Activated naive CD8-positive, alpha-beta T cell treated with anti-CD3 and anti-CD28 coated beads for 36 hours (primary cell): Measurements from ENCODE around the gene ERICH6B. TPM values are rescaled to one million over a fixed set of nuclear protein-coding genes. Genes with fewer than 3 reads are reported as not detected.

Experiments
- DNase-seq: peaks from one replicate; pipeline ENCODE4 v3.0.0; 2021
- H3K27ac Mint-ChIP-seq: one replicate; pipeline ENCODE4 v1.8.0; 2022; ENCODE audit warnings: mild to moderate bottlenecking, moderate library complexity, mixed read lengths
- H3K27me3 Mint-ChIP-seq: one replicate; pipeline ENCODE4 v1.8.0; 2022; ENCODE audit warnings: mild to moderate bottlenecking, mixed read lengths
- H3K36me3 Mint-ChIP-seq: one replicate; pipeline ENCODE4 v1.8.0; 2021; ENCODE audit warnings: mild to moderate bottlenecking, mixed read lengths
- H3K4me1 Mint-ChIP-seq: one replicate; pipeline ENCODE4 v1.8.0; 2021; ENCODE audit warnings: mixed read lengths
- H3K4me3 Mint-ChIP-seq: one replicate; pipeline ENCODE4 v1.8.0; 2022; ENCODE audit warnings: mild to moderate bottlenecking, moderate library complexity, mixed read lengths
- H3K9me3 Mint-ChIP-seq: one replicate; pipeline ENCODE4 v1.8.0; 2022; ENCODE audit warnings: mixed read lengths
- total RNA-seq, 2 experiments: library from RNA; stranded (reverse); gene quantifications; one replicate each; pipeline ENCODE4 v1.2.3, GENCODE V29; 2021

The ERICH6B gene
- total RNA-seq, 2 experiments from 2014 or later: not detected

- H3K27me3 Mint-ChIP-seq: no peaks in the 10 kb centered on the region
- no peak overlapping the region for H3K4me3 Mint-ChIP-seq
- no peak overlapping the region for H3K27ac Mint-ChIP-seq
- H3K4me1 Mint-ChIP-seq: no peaks in the 10 kb centered on the region
- H3K9me3 Mint-ChIP-seq: no peaks in the 10 kb centered on the region
- no peaks in the 10 kb centered on the region for H3K36me3 Mint-ChIP-seq
- DNase-seq: no peak
Measured at GRCh38 chr13:45584816-45585215, 30.7 kb downstream of the ERICH6B start.

GRCh38 chr13:45582408-45583076 lies 33.0 kb downstream of the ERICH6B start:
- H3K4me3 Mint-ChIP-seq: no peak overlapping the region
- no peaks in the 10 kb centered on the region for H3K9me3 Mint-ChIP-seq
- no peak for DNase-seq
- H3K36me3 Mint-ChIP-seq: no peaks in the 10 kb centered on the region
- no peaks in the 10 kb centered on the region for H3K27me3 Mint-ChIP-seq
- no peaks in the 10 kb centered on the region for H3K4me1 Mint-ChIP-seq
- H3K27ac Mint-ChIP-seq: no peak overlapping the region

GRCh38 chr13:45576466-45576865 lies 39.1 kb downstream of the ERICH6B start:
- Mint-ChIP-seq H3K9me3 (no peaks in the 10 kb centered on the region), H3K4me3 (no peak overlapping the region), H3K27ac (no peak overlapping the region), H3K27me3 (peaks cover 7% of the 10 kb centered on the region), H3K4me1 (no peaks in the 10 kb centered on the region), H3K36me3 (no peaks in the 10 kb centered on the region)
- DNase-seq: no peak

- H3K4me1 Mint-ChIP-seq: no peaks in the 10 kb centered on the region
- peaks cover 7% of the 10 kb centered on the region for H3K27me3 Mint-ChIP-seq
- no peak overlapping the region for H3K27ac Mint-ChIP-seq
- no peaks in the 10 kb centered on the region for H3K36me3 Mint-ChIP-seq
- no peak overlapping the region for H3K4me3 Mint-ChIP-seq
- DNase-seq: no peak
- H3K9me3 Mint-ChIP-seq: no peaks in the 10 kb centered on the region
Measured at GRCh38 chr13:45575830-45576180, 39.7 kb downstream of the ERICH6B start.

- Mint-ChIP-seq H3K36me3 (no peaks in the 10 kb centered on the region), H3K4me1 (no peaks in the 10 kb centered on the region), H3K27me3 (peaks cover 7% of the 10 kb centered on the region), H3K4me3 (no peak overlapping the region), H3K9me3 (no peaks in the 10 kb centered on the region), H3K27ac (no peak overlapping the region)
- no peak for DNase-seq
Measured at GRCh38 chr13:45575146-45575829, 40.3 kb downstream of the ERICH6B start.

GRCh38 chr13:45565331-45565730 lies 50.2 kb downstream of the ERICH6B start:
- Mint-ChIP-seq H3K9me3 (peaks cover 11% of the 10 kb centered on the region), H3K27ac (no peak overlapping the region), H3K27me3 (no peaks in the 10 kb centered on the region), H3K36me3 (peaks cover 2% of the 10 kb centered on the region), H3K4me1 (peaks cover 2% of the 10 kb centered on the region), H3K4me3 (no peak overlapping the region)
- no peak for DNase-seq

- Mint-ChIP-seq H3K9me3 (peaks cover 11% of the 10 kb centered on the region), H3K36me3 (peaks cover 2% of the 10 kb centered on the region), H3K27me3 (no peaks in the 10 kb centered on the region), H3K4me3 (no peak overlapping the region), H3K4me1 (peaks cover 8% of the 10 kb centered on the region), H3K27ac (no peak overlapping the region)
- no peak for DNase-seq
Measured at GRCh38 chr13:45564133-45564776, 51.3 kb downstream of the ERICH6B start.

GRCh38 chr13:45554604-45555109 lies 60.9 kb downstream of the ERICH6B start:
- Mint-ChIP-seq H3K4me3 (no peak overlapping the region), H3K4me1 (peaks cover 3% of the 10 kb centered on the region), H3K27me3 (no peaks in the 10 kb centered on the region), H3K36me3 (no peaks in the 10 kb centered on the region), H3K9me3 (peaks cover 2% of the 10 kb centered on the region), H3K27ac (no peak overlapping the region)
- DNase-seq: no peak

- no peak overlapping the region for H3K27ac Mint-ChIP-seq
- H3K4me3 Mint-ChIP-seq: no peak overlapping the region
- no peaks in the 10 kb centered on the region for H3K36me3 Mint-ChIP-seq
- DNase-seq: no peak
- no peaks in the 10 kb centered on the region for H3K9me3 Mint-ChIP-seq
- no peaks in the 10 kb centered on the region for H3K27me3 Mint-ChIP-seq
- no peaks in the 10 kb centered on the region for H3K4me1 Mint-ChIP-seq
Measured at GRCh38 chr13:45548281-45548680, 67.3 kb downstream of the ERICH6B start.

GRCh38 chr13:45546410-45546765 lies 69.2 kb downstream of the ERICH6B start:
- H3K4me1 Mint-ChIP-seq: no peaks in the 10 kb centered on the region
- no peak overlapping the region for H3K4me3 Mint-ChIP-seq
- H3K27ac Mint-ChIP-seq: no peak overlapping the region
- H3K27me3 Mint-ChIP-seq: no peaks in the 10 kb centered on the region
- H3K36me3 Mint-ChIP-seq: no peaks in the 10 kb centered on the region
- H3K9me3 Mint-ChIP-seq: no peaks in the 10 kb centered on the region
- no peak for DNase-seq

GRCh38 chr13:45545686-45546409 lies 69.7 kb downstream of the ERICH6B start:
- Mint-ChIP-seq H3K9me3 (no peaks in the 10 kb centered on the region), H3K36me3 (no peaks in the 10 kb centered on the region), H3K4me1 (no peaks in the 10 kb centered on the region), H3K4me3 (no peak overlapping the region), H3K27me3 (no peaks in the 10 kb centered on the region), H3K27ac (no peak overlapping the region)
- no peak for DNase-seq

- Mint-ChIP-seq H3K4me3 (no peak overlapping the region), H3K9me3 (no peaks in the 10 kb centered on the region)
Measured at GRCh38 chr13:45544520-45544919, 71.0 kb downstream of the ERICH6B start.

GRCh38 chr13:45542878-45543277 lies 72.7 kb downstream of the ERICH6B start:
- Mint-ChIP-seq H3K9me3 (no peaks in the 10 kb centered on the region), H3K36me3 (no peaks in the 10 kb centered on the region), H3K4me1 (no peaks in the 10 kb centered on the region), H3K27me3 (no peaks in the 10 kb centered on the region), H3K4me3 (no peak overlapping the region), H3K27ac (no peak overlapping the region)
- DNase-seq: no peak

More at GRCh38 chr13:45544520-45544919, 71.0 kb downstream of the ERICH6B start:
- no peaks in the 10 kb centered on the region for H3K4me1 Mint-ChIP-seq
- no peaks in the 10 kb centered on the region for H3K27me3 Mint-ChIP-seq
- no peak for DNase-seq
- no peaks in the 10 kb centered on the region for H3K36me3 Mint-ChIP-seq
- H3K27ac Mint-ChIP-seq: no peak overlapping the region

- no peaks in the 10 kb centered on the region for H3K4me1 Mint-ChIP-seq
- DNase-seq: no peak
- no peak overlapping the region for H3K4me3 Mint-ChIP-seq
- no peaks in the 10 kb centered on the region for H3K36me3 Mint-ChIP-seq
- H3K9me3 Mint-ChIP-seq: no peaks in the 10 kb centered on the region
- H3K27ac Mint-ChIP-seq: no peak overlapping the region
- H3K27me3 Mint-ChIP-seq: no peaks in the 10 kb centered on the region
Measured at GRCh38 chr13:45542391-45542790, 73.1 kb downstream of the ERICH6B start.

GRCh38 chr13:45541806-45542205 lies 73.7 kb downstream of the ERICH6B start:
- Mint-ChIP-seq H3K36me3 (peaks cover 1% of the 10 kb centered on the region), H3K27ac (no peak overlapping the region), H3K4me3 (no peak overlapping the region), H3K27me3 (no peaks in the 10 kb centered on the region), H3K9me3 (no peaks in the 10 kb centered on the region), H3K4me1 (no peaks in the 10 kb centered on the region)
- DNase-seq: no peak
